Iris pigment epithelial cell (primary cell): Measurements from ENCODE around the gene HS3ST6.
"Not testable (repeated sequence)": the region's sequence is repeated elsewhere in the genome, so short reads cannot be mapped to it uniquely, and the experiment has no call there.

Experiments used
- DNase-seq: peaks from one replicate; pipeline ENCODE4 v3.0.0-alpha.2; 2011; ENCODE audit warnings: low read depth

The HS3ST6 gene

DNA sequence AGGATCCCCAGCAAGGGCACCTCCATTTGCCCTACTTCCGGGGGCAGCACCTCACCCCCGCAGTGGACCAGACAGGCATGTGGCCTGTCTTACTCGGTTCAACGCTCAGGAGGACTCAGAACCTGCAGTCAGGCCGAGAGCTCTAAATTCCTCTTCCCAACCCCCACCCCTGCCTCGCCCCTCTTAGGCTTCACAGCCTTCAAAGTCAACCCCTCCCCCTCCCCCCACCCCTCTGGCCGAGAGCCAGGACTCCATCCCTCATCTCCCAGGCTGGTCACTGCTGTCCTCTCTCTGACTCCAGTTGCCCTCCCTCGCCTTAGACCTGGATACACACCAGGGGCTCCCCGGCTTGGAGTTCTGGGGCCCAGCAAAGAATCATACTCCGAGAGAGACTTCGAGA is 8.1 kb upstream of the HS3ST6 start:
- DNase-seq: no peak

DNA sequence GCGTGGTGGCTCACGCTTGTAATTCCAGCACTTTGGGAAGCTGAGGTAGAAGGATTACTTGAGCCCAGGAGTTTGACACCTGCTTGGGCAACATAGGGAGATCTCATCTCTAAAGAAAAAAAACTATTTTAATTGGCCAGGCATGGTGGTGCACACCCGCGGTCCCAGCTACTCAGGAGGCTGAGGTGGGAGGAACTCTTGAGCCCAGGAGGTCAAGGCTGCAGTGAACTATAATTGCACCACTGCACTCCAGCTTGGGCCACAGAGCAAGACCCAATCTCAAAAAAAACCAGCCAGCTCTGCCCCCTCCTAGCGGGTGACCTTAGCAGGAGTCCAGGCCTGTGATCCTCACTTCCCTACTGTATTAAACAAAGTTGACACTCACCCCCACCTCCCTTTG is 5.9 kb upstream of the HS3ST6 start:
- no peak for DNase-seq

DNA sequence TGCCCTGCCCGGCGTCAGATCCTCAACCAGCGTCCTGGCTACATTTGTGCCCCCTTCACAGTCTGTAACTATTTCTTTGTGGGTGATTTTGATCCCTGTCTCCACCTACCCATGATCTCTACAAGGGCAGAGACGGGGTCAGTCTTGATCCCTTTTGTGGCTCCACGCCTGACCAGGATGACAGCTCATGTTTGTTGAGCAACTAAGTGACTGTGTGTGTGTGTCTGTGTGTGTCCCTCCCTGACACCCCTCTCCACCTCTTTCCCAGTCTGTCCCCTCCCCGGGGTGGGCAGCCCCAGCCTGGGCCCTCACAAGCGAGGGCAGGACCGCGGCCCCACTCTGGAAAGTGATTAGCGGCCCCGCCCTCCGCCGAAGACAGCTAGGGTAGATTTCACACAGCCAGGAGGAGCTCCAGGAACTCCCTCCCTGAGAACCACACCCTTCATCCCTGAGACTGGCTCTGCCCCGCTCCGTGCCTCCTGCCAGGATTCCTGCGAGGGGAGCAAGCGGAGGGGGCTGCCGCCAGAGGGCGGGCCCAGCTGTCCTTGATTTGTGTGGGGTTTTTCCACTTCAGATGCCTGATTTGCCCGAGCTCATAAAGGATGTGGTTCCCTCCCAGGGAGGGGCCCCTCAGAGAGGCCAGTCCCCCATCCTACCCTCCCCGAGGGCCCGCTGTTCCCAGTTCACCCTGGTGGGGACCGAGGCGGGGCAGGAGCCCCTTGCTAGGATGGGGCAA is 5.3 kb upstream of the HS3ST6 start:
- DNase-seq: peak; percentile 22

DNA sequence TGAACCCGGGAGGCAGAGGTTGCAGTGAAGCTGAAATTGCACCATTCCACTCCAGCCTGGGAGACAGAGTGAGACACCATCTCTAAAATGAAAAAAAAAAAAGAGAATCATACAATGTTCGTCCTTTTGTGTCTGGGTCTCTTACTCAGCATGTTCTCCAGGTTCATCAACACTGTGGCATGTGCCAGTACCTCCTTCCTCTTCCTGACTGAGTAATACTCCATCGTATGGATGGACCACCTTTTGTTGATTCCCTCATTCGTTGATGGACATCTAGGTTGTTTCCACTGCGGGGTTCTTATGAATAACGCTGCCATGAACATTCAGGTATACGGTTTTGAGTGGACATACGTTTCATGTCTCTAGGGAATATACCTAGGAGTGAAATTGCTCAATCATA is 4.1 kb upstream of the HS3ST6 start:
- no peak for DNase-seq

DNA sequence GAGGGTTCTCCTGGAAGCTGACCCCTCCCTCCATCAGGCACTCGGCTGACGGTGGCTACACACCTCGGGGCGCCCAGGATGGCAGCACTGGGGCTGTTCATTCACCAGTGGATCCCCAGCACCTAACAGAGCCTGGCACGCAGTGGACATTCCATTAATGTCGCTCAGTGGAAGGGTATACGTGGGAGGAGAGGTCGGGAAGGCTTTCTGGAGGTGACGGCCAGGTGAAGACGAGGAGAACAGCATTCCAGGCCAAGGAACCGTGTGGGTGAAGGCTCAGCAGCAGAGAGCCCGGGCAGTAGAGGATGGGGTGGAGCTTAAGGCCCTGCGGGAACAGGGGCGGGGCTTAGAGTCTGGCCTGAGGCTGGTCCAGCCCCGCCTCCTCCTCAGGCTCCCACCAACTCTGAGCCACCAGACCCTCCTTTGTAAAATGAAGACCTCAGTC is 2.5 kb upstream of the HS3ST6 start:
- DNase-seq: peak; percentile 20

DNA sequence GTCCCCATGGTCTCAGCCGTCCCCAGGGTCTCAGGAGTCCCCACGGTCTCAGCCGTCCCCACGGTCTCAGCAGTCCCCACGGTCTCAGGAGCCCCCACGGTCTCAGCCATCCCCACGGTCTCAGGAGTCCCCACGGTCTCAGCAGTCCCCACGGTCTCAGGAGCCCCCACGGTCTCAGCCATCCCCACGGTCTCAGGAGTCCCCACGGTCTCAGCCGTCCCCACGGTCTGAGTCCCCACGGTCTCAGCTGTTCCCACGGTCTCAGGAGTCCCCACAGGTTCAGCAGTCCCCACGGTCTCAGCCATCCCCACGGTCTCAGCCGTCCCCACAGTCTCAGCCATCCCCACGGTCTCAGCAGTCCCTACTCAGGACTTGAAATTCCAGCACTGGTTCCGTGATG is 1.9 kb upstream of the HS3ST6 start:
- DNase-seq: not testable (repeated sequence)

DNA sequence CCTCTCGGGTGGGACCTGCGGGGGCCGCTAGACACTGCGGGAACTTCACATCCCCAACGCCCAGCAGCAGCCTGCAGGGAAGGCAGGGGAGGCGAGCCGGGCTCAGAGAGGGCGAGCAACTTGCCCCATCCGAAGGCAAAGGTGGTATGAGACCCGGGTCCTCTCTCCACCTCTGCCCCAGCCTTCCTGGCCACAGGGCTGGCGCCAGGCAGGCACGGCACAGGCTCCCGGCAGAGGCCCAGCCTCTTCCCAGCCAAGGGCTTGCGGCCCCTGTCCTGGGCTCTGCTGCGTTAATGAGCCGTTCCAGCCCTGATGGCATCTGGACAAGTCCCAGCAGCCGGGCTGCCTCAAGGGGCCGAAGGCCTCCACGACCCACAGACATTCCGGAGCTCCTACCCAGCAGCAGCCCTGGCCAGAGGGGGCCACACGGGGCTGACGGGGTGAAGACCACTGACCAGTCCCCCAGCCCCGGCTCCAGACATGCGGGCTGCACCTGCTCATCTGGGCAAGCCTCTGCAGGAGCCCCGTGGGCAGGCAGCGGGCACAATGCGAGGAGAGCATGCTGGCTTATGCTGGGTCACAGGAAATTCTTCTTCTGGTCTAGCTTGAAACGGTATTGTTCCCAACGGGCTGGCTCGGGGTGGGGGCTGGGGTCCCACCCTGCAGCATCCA is 1.2 kb upstream of the HS3ST6 start:
- no peak for DNase-seq

DNA sequence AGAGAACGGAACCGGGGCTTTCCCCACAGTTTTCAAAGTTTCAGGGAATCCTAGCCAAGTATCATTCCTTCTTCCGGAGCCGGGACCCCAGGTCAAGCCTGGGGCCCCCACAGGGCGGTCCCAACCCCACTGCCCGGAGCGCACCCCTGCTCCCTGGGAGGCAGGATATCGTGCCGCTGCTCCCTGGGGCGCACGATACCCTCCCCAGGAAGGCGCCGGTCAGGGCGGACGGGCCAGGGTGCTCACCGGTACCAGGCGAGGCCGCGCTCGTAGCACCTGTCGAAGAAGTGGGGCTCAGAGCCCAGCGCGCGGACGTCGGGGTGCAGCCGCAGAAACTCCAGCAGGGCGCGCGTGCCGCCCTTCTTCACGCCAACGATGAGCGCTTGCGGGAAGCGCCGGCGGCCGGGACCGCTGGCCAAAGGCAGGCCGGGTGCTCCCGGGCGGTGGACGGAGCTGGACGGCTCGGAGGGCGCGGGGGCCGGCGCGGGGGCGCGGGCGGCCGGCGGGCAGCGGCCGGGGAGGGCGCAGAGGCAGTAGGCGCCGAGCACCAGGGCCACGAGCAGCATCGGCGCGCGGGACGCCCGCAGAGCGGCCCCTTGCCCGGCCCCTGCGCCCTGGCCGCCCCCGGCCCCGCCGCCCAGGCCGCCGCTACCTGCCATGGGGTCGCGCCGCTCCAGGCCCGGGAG is 407 bp downstream of the HS3ST6 start:
- no peak for DNase-seq

DNA sequence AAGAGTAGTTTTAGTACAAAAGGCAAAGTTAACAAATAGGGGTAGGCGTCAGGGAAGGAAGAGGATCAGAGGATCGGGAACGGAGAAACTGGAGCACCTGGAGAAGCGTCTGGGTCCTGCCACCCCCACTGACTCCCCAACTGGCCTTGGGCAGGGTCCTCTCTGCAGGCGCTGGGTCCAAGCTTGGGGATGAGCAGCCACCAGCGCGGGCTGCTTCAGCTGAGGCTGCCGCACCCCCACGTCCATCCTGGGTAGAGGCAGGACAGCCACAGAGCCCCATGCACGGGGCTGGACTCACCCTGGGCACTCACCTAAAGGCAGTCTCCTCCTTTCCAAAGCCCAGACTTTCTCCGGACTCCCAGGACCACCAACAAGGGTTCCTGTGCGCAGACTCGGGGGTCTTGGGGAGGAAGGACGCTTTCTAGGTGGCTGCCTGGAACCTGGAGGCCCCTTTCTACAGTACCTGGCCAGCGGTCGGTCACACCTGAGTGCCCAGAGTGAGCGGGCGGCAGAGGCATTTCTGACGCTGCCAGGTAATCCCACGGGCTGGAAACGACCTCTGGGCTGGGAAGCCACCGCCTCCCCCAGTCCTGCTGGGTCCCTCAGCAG is 1.1 kb downstream of the HS3ST6 start:
- no peak for DNase-seq

DNA sequence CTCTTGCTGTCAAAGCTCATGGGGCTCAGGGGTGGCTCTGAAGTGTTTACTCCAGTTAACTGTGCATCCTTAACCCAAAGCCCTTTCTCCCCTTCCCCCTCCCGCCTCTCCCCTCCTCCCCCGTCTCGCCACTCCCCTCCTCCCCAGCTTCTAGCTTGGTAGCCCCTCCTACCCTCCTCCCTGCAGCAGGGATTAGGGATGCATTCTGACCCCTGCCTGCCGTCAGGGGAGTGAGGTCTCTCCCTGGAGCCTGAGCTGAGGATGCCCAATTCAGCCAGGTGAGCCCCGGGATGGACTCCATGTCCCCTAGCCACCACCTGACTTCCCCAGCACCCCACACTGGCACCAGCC is 1.6 kb downstream of the HS3ST6 start:
- DNase-seq: no peak

DNA sequence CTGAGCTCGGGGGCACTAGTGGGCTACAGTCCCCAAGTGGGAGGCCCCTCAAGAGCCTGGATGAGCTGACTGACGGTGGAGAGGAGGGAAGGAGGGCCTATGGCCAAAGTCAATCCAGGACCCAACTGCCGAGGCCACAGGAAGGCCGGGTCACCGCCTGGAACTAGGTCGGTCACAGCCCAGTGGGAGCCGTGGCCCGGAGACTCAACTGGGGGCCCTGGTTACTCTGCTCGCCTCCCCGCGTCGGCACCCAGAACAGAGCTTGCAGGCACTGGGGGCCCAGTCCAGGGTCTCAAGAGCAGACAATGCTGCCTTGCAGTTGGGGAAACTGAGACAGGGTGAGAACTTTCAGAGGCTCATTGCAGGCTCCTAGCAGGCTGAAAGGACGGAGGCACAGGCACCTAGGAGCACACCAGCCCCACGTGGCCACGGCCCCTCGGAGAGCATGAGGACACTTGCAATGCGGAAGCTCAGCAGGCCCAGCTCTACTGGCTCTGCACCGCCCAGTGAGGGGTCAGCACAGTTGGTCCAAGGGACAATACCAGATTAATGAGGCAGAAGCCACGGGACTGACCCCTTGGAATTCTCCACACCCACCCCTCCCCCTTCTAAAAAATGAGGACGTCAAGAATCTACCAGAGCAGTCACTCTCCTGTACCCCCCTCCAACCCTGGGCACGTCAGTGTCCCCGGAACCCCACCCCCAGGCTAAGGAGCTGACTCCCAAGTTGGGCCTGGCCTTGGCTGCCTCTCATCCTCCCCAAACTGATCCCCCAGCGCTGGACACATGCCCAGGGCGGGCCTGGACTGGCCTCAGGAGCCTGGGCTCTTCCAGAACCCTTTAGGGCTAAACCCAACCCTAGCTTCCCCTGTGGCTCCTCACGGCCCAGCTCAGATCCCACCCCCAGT is 2.2 kb downstream of the HS3ST6 start:
- no peak for DNase-seq

DNA sequence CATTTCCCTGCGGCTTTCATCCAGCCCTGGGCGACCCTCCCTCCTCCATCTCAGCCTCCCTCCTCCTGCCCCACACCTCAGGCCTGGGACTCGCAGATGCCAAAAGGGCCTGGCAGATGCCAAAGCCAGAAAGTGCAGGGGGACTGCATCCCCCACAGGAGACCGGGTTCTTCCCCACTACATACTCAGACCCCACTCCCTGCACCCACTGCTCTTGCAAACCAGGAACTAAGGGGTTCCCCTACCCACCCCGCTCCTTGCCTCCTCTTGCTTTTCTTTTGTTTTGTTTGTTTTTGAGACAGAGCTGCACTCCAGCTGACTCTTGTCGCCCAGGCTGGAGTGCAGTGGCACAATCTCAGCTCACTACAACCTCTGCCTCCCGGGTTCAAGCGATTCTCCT is 3.2 kb downstream of the HS3ST6 start:
- DNase-seq: no peak

DNA sequence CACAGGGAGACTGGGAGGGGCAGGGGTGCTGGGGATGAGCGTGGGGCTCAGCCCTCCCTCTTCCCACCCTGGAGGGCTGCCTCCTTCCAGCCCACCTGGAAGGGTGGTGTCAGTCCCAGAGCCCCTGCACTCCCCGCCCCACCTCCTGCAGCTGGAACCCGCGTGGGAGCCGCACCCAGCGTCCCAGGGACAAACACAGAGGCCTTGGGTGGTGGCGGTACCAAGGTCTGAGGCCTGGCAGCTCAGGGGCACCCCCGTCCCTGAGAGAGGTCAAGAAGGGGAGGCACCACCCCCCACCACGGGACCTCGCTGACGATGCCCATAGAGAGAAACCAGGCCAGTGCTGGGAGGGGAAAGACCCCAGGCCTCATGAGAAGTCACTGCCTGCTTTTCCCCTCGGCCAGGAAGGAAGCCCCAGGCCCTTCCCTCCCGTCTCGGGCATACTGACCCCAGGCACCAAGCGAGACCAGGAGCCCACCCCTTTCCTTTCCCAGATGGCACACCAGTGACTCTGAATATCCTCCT is 4.1 kb downstream of the HS3ST6 start:
- no peak for DNase-seq

DNA sequence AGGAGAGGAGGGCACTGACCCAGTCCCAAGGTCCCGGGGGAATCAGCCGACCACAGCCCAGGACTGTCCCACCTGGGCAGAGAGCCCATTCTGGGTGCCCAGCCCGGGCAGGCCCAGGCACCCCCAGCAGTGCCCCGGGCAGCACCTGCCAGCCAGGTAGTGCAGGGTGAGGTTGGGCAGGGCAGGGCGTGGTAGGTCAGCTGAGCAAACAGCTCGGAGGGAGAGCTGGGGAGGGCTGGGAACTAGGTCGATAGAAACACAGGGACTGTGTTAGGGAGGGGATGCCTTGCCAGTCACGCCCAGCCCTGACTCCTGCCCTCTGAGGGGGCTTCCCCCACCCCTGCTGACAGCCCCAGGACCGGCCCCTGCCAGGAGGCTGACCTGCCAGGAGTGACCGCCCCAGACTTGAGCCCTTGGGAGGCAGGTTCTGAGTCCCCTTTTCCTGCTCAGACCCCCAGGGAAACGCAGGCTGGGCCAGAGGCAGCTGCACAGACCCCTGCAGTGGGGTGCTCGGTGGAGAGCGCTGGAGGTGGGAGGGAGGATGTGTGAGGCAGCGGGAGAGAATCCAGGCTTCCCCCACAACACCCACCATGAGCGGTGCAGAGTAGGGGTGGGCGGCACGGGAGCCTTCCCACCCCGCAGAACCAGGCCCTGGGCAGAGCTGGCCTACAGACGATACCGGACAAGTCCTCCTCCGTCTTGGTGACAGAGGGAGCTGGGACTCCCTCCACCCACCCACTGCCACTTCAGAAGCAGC is 4.7 kb downstream of the HS3ST6 start:
- no peak for DNase-seq

DNA sequence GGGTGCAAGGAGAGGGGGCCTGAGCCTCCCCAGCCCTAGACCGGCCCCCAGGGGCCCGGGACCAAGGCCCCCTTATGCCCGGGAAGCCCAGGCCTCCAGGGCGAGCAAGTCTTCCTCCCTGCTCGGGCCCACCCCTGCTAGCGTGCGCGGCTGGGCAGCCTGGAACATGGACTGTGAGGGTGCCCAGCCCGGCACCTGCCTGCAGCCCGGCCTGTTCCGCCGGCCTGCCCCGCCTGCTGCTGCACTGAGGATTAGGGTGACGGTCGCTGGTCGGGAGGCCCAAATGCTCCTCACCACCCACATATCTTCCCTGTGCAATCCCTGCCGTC is 6.0 kb downstream of the HS3ST6 start:
- DNase-seq: no peak

DNA sequence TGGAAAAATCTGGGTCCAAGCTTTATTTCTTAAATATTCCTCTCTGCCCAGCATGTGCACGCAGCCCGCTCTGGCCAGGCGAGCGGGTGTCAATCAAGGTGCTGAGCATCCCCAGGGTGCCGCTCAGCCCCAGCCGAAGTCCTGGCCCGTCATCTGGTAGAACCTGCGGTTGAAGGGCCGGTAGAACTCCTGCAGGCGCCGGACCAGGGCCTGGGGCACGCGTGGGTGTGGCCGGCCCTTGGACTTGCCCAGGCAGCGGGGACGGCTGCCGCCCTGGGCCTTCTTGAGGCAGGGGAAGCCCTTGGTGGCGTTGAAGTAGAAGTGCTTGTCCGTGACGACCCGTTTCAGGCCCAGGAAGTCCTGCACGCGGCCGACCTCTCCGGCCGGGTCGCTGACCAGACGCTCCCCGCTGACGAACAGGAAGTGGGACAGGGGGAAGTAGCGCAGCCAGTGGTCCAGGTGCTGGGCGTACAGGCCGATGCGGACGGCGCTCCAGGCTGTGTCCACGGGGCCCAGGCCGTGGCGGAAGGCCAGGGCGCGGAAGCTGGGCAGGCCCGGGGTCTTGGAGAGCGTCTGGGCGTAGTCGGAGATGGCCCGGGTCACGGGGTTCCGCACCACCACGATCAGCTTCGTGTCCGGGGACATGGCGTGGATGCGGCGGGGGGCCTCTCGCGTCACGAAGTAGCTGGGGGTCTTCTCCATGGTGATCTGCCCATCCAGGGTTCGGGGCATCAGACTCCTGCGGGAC is 6.6 kb downstream of the HS3ST6 start:
- no peak for DNase-seq

DNA sequence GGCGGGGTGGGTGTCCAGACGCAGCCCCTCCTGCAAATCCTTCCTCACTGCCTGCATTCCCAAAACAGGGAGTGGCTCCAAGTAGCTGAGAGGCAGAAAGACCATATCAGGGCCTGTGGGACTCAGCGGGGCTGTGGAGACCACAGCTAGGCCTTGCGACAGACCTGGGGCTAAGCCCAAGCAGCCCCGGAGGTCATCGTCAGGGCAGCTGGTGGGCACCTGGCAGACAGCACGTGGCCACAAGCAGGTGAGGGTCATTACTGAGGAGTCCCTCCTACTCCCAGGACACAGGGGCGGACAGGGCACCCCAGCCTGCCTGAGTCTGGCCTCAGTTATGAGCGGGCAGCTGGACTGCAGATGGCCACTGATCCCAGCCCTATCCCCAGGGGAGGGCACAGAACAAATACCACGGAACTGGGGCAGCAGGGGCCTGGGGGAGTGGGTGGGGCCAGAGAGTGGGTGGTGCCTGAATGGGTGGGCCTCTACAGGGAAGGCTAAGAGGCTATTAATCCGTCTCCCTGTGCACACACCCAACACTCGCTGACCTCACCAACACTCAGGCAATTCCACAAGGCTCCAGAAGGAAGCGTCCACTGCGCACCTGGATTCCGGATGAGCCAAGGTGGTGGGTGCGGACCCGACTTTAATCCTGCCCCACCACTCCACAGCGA is 8.5 kb downstream of the HS3ST6 start:
- DNase-seq: no peak

DNA sequence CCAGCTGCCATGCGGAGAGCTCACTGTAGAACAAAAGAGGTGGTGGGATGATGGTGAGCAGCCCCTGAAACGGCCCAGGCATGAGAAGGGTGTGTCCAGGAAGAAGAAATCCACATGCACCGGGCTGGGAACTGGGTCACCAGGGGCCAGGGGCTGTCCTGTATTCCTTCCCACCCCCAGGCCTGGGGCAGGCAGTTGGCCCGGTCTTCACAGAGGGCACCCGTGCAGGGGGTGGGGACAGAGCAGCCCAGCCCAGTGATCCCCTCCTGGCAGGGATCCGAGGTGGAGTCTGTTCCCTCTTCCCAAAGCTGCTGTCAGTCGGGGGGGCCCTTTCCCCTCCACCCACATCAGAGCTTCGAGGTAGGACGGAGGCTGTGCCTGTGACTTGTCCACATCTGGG is 9.2 kb downstream of the HS3ST6 start:
- no peak for DNase-seq

DNA sequence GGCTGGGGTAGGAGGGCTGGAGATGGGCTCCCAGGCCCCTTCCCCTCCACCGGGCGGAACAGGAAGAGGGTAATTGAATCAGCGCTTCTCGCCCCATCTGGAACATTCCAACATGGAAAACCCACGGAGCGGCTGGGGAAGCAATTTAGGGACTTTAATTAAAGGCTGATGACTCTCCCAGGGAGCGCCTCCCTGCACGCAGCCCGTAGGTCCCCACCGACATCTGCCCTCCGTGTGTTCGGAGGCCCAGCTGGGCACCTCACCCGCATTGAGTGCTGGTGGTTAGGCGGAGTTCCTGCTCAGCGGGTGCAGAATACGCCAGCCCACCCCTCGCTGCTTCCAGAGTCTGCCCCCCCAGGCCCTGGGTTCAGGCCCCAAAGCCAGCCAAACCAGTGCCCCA is 10.0 kb downstream of the HS3ST6 start:
- DNase-seq: no peak
